NCI-H2081 treated with DMSO at 0.1 percent for 48 hours (cell line): Measurements from ENCODE around the gene GRPEL1.
A peak's percentile ranks its signal among the peaks of the same experiment; 100 is the strongest.
"Not testable (repeated sequence)": the region's sequence is repeated elsewhere in the genome, so short reads cannot be mapped to it uniquely, and the experiment has no call there.

Source experiments
- DNase-seq: peaks from one replicate; lab custom pipeline; 2025; lab: John Stamatoyannopoulos, UW

GRPEL1 gene

GRCh38 chr4:7089213-7089986 lies 21.5 kb upstream of the GRPEL1 start:
- DNase-seq = no peak

DNA sequence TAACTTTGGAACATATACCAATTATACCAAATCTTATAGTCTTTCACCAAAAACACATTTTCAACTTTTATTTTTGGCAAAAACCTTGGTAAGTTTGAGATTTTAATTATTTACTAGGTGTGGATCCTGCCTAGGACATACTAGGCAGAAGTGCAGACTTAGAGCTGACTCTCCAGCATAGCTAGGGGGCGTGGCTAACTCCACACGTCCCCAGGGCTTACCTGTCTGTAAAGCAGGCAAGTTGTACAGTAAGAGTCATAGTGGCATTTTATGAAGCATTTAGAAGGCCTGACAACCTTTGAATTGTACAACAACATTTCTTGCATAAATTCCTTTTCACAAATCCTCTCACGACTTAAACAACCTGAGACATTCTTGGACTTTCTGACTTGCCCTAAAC lies 19.2 kb upstream of the GRPEL1 start:
- DNase-seq = no peak

DNA sequence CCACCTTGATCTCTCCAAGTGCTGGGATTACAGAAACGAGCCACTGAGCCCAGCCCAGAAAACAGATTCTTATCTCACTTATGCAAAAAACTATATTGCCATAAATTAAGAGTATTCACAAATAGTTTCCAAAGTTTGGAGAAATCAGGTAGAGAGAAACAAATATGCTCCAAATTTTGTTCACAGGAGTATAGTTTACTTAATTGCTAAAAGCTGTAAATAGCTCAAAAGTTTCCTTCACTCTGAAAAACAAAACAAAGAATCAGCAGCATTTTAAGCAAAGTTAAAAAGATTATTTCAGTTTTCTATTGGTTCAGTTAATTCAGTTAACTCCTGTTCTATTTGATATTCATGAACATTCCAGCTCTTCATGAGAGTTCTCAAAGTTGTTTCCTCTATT lies 18.5 kb upstream of the GRPEL1 start:
- DNase-seq = no peak

DNA sequence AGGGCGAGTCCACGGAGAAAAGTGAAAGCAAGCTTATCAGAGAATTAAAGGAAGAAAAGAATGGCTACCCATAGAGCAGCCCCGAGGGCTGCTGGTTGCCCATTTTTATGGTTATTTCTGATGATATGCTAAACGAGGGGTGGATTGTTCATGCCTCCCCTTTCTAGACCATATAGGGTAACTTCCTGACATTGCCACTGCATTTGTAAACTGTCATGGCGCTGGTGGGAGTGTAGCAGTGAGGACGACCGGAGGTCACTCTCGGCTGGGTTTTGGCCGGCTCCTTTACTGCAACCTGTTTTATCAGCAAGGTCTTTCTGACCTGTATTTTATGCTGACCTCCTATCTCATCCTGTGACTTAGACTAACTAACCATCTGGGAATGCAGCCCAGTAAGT lies 16.7 kb upstream of the GRPEL1 start:
- DNase-seq = not testable (repeated sequence)

GRCh38 chr4:7083597-7084563 lies 16.0 kb upstream of the GRPEL1 start:
- DNase-seq = no peak

GRCh38 chr4:7079909-7080308 lies 12.0 kb upstream of the GRPEL1 start:
- not testable (repeated sequence) for DNase-seq

DNA sequence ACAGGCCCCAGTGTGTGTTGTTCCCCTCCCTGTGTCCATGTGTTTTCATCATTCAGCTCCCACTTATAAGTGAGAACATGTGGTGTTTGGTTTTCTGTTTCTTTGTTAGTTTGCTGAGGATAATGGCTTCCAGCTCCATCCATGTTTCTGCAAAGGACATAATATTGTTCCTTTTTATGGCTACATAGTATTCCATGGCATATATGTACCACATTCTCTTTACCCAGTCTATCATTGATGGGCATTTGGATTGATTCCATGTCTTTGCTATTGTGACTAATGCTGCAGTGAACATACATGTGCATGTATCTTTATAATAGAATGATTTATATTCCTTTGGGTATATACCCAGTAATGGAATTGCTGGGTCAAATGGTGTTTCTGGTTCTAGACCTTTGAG lies 11.6 kb upstream of the GRPEL1 start:
- not testable (repeated sequence) for DNase-seq

DNA sequence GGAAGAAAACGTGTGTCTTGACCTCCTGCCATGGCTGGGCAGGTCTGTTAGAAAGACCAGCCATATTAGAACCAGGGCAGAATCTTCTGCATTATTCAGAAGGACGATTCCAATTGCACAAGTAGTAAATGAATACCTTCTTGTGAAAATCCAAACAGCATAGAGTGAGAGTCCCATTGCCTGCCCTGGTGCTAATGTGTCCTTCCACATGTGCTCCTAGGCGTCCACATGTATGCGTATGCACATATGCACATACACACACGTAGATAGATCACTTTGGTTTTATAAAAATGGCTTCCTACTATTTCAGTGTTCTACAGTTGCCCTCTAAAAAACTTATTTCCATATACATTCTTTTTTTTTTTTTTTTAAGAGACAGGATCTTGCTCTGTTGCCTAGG lies 10.2 kb upstream of the GRPEL1 start:
- DNase-seq = no peak

GRCh38 chr4:7077371-7077770 lies 9.5 kb upstream of the GRPEL1 start:
- DNase-seq = no peak

DNA sequence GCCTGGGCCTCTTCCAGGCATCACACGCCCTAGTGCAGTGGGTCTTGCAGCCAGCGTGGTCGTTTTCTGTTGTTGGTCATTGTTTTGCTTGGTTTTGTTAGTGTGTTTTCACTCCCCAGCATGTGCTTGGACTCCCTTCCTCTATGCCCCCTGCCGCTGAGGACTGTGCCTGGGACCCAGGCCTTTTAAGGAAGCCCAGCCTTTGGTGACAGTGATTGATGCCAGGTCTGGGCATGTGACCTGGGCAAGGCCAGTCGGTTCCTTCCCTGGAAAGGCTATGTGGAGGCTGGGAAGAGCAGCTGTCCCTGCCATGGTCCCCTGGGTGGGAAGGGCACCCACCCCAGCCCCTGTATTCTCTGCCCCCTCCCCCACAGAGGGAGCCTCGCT lies 8.8 kb upstream of the GRPEL1 start:
- no peak for DNase-seq

- DNase-seq = no peak
These were observed 8.3 kb upstream of the GRPEL1 start for GRCh38 chr4:7075962-7076695.

GRCh38 chr4:7074426-7074825 lies 6.6 kb upstream of the GRPEL1 start:
- no peak for DNase-seq

- no peak for DNase-seq
These were observed 5.9 kb upstream of the GRPEL1 start for GRCh38 chr4:7073526-7074390.

DNA sequence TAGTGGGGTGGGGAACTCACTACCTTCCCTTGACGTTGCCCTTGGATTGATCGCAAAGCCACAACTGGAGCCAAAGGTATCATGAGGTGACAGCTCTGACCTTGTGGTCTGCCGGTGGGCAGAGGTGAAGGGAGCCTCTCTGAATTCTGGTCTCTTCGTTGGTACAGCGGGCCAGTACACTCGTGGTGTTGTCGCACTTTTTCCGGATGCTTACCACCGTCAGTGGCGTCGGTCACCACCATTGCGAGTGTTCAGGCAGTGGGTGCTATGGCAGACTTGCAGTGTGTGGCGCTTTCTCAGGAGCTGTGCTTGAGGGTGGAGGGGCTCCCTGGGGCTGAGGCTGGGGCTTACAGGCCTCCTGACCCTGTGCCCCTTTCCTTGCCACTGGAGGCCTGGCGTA lies 5.2 kb upstream of the GRPEL1 start:
- no peak for DNase-seq

GRCh38 chr4:7070729-7071511 lies 3.1 kb upstream of the GRPEL1 start:
- DNase-seq = peak; percentile 39

GRCh38 chr4:7068883-7069282 lies 1.0 kb upstream of the GRPEL1 start:
- no peak for DNase-seq

DNA sequence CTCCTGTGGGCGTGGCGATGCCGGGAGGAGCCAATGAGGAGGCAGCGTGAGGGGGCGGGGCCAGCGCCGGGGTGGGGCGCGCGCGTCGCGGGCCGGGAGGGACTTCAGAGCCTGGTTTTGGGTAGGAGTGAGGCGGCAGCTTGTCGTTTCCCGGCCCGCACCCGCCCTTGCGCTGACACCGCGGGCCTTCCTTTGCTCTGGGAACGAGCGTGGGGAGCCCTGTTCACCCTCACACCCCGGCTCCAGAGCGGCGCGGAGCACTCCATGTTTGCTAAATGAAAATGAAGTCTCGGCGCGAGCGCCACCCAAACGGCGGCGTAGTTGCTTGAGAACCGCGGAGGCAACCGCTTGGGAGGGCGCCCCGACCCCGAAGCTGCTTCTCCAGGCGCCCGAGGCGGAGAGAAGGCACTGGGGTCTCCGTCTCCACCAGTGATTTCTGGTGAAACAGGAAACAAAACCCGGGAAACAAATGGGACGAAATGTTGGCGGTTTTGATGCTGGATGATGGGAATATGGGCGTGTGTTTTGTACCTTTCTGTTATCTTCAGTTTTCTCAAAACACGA lies 497 bp upstream of the GRPEL1 start:
- DNase-seq = no peak

DNA sequence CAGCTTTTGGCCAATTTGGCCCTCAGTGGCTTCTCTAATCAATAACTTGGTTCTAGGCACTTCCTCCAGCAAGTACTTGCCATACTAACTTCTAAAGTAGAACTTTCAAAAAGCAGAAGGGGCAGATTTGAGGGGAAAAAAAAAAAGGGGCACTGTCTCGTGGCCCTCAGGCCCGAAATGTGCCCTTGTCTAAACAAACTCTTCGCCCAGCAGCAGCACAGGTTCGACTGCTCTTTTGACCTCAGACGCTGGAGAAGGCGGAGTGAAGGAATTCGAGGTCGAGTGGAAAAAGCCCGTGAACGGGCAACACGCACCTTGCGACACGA lies 775 bp downstream of the GRPEL1 start:
- no peak for DNase-seq

- DNase-seq = no peak
These were observed 1.4 kb downstream of the GRPEL1 start for GRCh38 chr4:7066493-7066892.

GRCh38 chr4:7066006-7066405 lies 1.9 kb downstream of the GRPEL1 start:
- DNase-seq = no peak

DNA sequence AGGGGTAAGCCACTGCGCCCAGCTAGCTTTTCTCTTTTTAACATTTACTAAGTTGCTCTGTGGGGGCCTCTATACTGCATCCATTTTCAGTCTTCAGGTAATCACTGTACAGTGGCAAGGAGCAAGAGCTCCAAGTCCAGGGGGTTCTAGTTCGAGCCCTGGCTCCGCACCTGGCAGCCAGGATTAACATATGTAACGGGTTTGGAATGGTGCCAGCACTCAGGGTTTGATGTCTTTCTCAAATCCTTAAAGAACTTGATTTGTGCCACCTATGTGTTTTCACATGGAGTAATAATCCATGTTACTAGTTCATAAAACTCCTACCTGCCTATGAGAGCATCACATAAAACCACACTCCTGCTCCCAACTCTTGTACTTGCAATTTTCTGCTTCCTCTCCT lies 4.5 kb downstream of the GRPEL1 start:
- DNase-seq = no peak
